Liver (tissue), 9 donors: ENCODE results near the gene SPATS2. TPM values are rescaled to one million over a fixed set of nuclear protein-coding genes. Genes with fewer than 3 reads are reported as not detected.

Experiments
- DNase-seq: peaks from one replicate; pipeline ENCODE4 v3.0.0-alpha.2; 2017; ENCODE audit warnings: low spot score
- H3K27ac ChIP-seq, 2 donors: one replicate each; pipeline ENCODE4 v1.7.0; 2013; ENCODE audit warnings: inconsistent platforms in 2 of 2, low read length in 2 of 2, control low read depth in 1 of 2, low read depth in 1 of 2, mild to moderate bottlenecking in 1 of 2
- H3K27me3 ChIP-seq, 4 donors: one replicate each; pipeline versions ENCODE4 v1.6.1 to v1.7.0; 2013; ENCODE audit warnings: low read length in 3 of 4, inconsistent platforms in 1 of 4, mild to moderate bottlenecking in 1 of 4, moderate library complexity in 1 of 4; ENCODE audit not compliant: control insufficient read depth in 4 of 4, insufficient read depth in 4 of 4
- H3K36me3 ChIP-seq, 4 donors: one replicate each; pipeline versions ENCODE4 v1.6.1 to v1.7.0; 2013; ENCODE audit warnings: low read length in 3 of 4, mild to moderate bottlenecking in 3 of 4, low read depth in 1 of 4, moderate library complexity in 1 of 4; ENCODE audit not compliant: control insufficient read depth in 4 of 4, insufficient read depth in 3 of 4
- H3K4me1 ChIP-seq, 4 donors: one replicate each; pipeline versions ENCODE4 v1.6.1 to v1.7.0; 2013; ENCODE audit warnings: low read length in 3 of 4, mild to moderate bottlenecking in 3 of 4, moderate library complexity in 1 of 4; ENCODE audit not compliant: control insufficient read depth in 4 of 4, insufficient read depth in 4 of 4
- H3K4me3 ChIP-seq, 3 donors: one replicate each; pipeline versions ENCODE4 v1.6.1 to v1.7.0; 2013; ENCODE audit warnings: low read length in 3 of 3, control low read depth in 1 of 3, low read depth in 1 of 3, mild to moderate bottlenecking in 1 of 3
- H3K9ac ChIP-seq, 2 donors: one replicate each; pipeline ENCODE4 v1.7.0; 2013; ENCODE audit warnings: low read length in 2 of 2, mild to moderate bottlenecking in 2 of 2, moderate library complexity in 2 of 2, control low read depth in 1 of 2, low read depth in 1 of 2
- H3K9me3 ChIP-seq, 4 donors: one replicate each; pipeline versions ENCODE4 v1.6.1 to v1.7.0; 2013; ENCODE audit warnings: low read length in 3 of 4; ENCODE audit not compliant: control insufficient read depth in 4 of 4
- EGR1 ChIP-seq, 2 donors: IDR thresholded peaks; 2 replicates each; pipeline ENCODE4 v1.6.1; 2016 to 2018; ENCODE audit warnings: antibody characterized with exemption in 2 of 2, low read depth in 2 of 2
- FOXA1 ChIP-seq: IDR thresholded peaks from 2 replicates; pipeline ENCODE4 v1.6.1; 2016; ENCODE audit warnings: antibody characterized with exemption
- FOXA2 ChIP-seq: IDR thresholded peaks from 2 replicates; pipeline ENCODE4 v1.6.1; 2016; ENCODE audit warnings: antibody characterized with exemption
- GABPA ChIP-seq, 2 donors: IDR thresholded peaks in 1 of 2; conservative IDR thresholded peaks in 1 of 2; 2 replicates each; pipeline ENCODE4 v1.6.1; 2016; ENCODE audit warnings: antibody characterized with exemption in 2 of 2, mild to moderate bottlenecking in 1 of 2, moderate library complexity in 1 of 2
- HNF4A ChIP-seq, 2 donors: conservative IDR thresholded peaks; 2 replicates each; pipeline ENCODE4 v1.6.1; 2016; ENCODE audit warnings: antibody characterized with exemption in 2 of 2, mild to moderate bottlenecking in 2 of 2
- HNF4G ChIP-seq: IDR thresholded peaks from 2 replicates; pipeline ENCODE4 v1.6.1; 2016; ENCODE audit warnings: antibody characterized with exemption
- JUND ChIP-seq, 2 donors: IDR thresholded peaks; 2 replicates each; pipeline ENCODE4 v1.6.1; 2016; ENCODE audit warnings: antibody characterized with exemption in 2 of 2
- NR2F2 ChIP-seq: IDR thresholded peaks from 2 replicates; pipeline ENCODE4 v1.6.1; 2016; ENCODE audit warnings: antibody characterized with exemption
- RAD21 ChIP-seq, 2 donors: IDR thresholded peaks; 2 replicates each; pipeline ENCODE4 v1.6.1; 2016; ENCODE audit warnings: antibody characterized with exemption in 2 of 2, mild to moderate bottlenecking in 2 of 2
- RXRA ChIP-seq, 2 donors: IDR thresholded peaks; 2 replicates each; pipeline ENCODE4 v1.6.1; 2017 to 2018; ENCODE audit warnings: antibody characterized with exemption in 2 of 2, mild to moderate bottlenecking in 1 of 2
- SP1 ChIP-seq: IDR thresholded peaks from 2 replicates; pipeline ENCODE4 v1.6.1; 2018; ENCODE audit warnings: antibody characterized with exemption, mild to moderate bottlenecking
- TAF1 ChIP-seq: conservative IDR thresholded peaks from 2 replicates; pipeline ENCODE4 v1.6.1; 2016; ENCODE audit warnings: antibody characterized with exemption, mild to moderate bottlenecking
- YY1 ChIP-seq: IDR thresholded peaks from 2 replicates; pipeline ENCODE4 v1.6.1; 2016; ENCODE audit warnings: antibody characterized with exemption, mild to moderate bottlenecking
- WGBS: extraction: QIAGEN DNeasy Blood & Tissue Kit; methylation state at CpG from one replicate; pipeline ENCODE4 v1.1.7; 2013; 5-methylcytosine and 5-hydroxymethylcytosine counted together
- polyA plus RNA-seq, 2 donors: library from polyadenylated mRNA; stranded (reverse) in 1 of 2; unstranded in 1 of 2; fragments of 200-250 nt in 1 of 2; fragments of >200 nt in 1 of 2; fragmentation: Nextera tagmentation in 1 of 2; extraction: Ambion mirVana in 1 of 2; gene quantifications; one replicate each; pipeline versions ENCODE4 v1.2.1 to v1.2.3, GENCODE V29; 2013 to 2015
- total RNA-seq, 2 donors: library from RNA; depleted of rRNA; stranded (reverse); fragments of >200 nt; gene quantifications; one replicate each; pipeline ENCODE4 v1.2.3, GENCODE V29; 2014
- TF ChIP-seq, protein P1 (sequence below): fragments of 150-350 bp; IDR thresholded peaks from 2 replicates; pipeline ENCODE4 v1.5.1; 2017; ENCODE audit warnings: improper control_type of control experiment, low read depth, low read length; ENCODE audit not compliant: missing input control
- TF ChIP-seq, protein P2 (sequence below): IDR thresholded peaks from 2 replicates; pipeline ENCODE4 v1.6.1; 2016; ENCODE audit warnings: antibody characterized with exemption
- TF ChIP-seq, protein P3 (sequence below): IDR thresholded peaks from 2 replicates; pipeline ENCODE4 v1.6.1; 2016; ENCODE audit warnings: antibody characterized with exemption, mild to moderate bottlenecking
- TF ChIP-seq, protein P4 (sequence below): IDR thresholded peaks from 2 replicates; pipeline ENCODE4 v1.6.1; 2016; ENCODE audit warnings: antibody characterized with exemption
- TF ChIP-seq, protein P5 (sequence below): IDR thresholded peaks from 2 replicates; pipeline ENCODE4 v1.6.1; 2016; ENCODE audit warnings: antibody characterized with exemption
- donor health status: healthy.
- donor health status: healthy.
- donor health status: healthy.
- donor health status: healthy.
- donor health status: healthy.

The SPATS2 gene
- total and polyA plus RNA-seq, 4 donors: 2.4 to 5.2 (median 4.5) TPM

DNA sequence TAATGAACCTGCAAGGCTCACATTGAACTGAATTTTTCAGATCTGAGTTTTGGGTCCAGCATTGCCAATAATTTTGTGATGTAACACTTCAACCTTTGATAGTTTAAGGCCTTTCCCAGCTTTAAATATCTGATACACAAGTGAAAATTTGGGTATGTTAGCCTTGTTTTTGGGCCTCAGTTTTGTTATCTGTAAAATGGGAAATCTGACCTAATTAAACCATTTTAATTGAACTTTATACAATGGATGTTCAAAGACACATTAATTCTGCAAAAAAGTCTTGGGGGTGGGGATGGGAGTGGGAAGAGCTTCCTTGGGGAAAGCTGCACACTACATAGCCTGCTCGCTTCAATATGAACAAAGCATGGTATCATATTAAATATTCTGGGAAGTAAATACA is 5.2 kb upstream of the SPATS2 start:
- H3K27ac ChIP-seq: no peak overlapping the region
- no peaks in the 10 kb centered on the region for H3K27me3 ChIP-seq
- no peak for DNase-seq
- H3K4me1 ChIP-seq: peaks cover 0 to 7% (median 4%) of the 10 kb centered on the region in 4 donors
- no peak overlapping the region for H3K9ac ChIP-seq
- H3K36me3 ChIP-seq: no peaks in the 10 kb centered on the region
- no peak overlapping the region for H3K4me3 ChIP-seq
- TF ChIP-seq YY1: no peak
- no peak for TF ChIP-seq JUND (IDR thresholded peaks at IDR 0.05)
- no peak for TF ChIP-seq SP1
- no peaks in the 10 kb centered on the region for H3K9me3 ChIP-seq
- 99% methylated on average over 1 of the region's 1 CpG for WGBS

DNA sequence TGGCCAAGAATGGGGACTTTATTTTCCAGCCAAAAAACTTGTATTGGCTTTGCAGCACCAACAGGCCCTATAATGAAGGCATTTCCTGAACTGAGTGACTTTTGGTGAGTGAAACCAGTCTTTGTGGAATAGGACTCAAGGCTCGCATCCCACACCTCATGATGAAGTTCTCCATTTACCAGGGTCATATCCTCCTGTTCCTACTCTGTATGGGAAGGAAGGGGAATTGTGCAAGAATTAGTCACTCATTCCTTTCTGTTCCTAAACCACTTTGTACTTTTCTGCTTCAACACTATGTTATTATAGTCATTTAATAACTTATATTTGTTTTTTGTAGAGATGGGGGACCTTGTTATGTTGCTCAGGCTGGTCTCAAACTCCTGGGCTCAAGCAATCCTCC is 2.3 kb upstream of the SPATS2 start:
- H3K4me1 ChIP-seq: peaks cover 2 to 15% (median 5%) of the 10 kb centered on the region in 4 donors
- no peak overlapping the region for H3K27ac ChIP-seq
- DNase-seq: no peak
- H3K9me3 ChIP-seq: no peaks in the 10 kb centered on the region
- H3K36me3 ChIP-seq: no peaks in the 10 kb centered on the region
- WGBS: 79% methylated on average over 1 of the region's 1 CpG
- H3K4me3 ChIP-seq: no peak overlapping the region
- no peaks in the 10 kb centered on the region for H3K27me3 ChIP-seq
- TF ChIP-seq HNF4G: no peak
- no peak for TF ChIP-seq RXRA (IDR thresholded peaks at IDR 0.05)
- TF ChIP-seq HNF4A (conservative IDR thresholded peaks at IDR 0.05): no peak
- no peak for TF ChIP-seq NR2F2
- TF ChIP-seq, protein P1, sequence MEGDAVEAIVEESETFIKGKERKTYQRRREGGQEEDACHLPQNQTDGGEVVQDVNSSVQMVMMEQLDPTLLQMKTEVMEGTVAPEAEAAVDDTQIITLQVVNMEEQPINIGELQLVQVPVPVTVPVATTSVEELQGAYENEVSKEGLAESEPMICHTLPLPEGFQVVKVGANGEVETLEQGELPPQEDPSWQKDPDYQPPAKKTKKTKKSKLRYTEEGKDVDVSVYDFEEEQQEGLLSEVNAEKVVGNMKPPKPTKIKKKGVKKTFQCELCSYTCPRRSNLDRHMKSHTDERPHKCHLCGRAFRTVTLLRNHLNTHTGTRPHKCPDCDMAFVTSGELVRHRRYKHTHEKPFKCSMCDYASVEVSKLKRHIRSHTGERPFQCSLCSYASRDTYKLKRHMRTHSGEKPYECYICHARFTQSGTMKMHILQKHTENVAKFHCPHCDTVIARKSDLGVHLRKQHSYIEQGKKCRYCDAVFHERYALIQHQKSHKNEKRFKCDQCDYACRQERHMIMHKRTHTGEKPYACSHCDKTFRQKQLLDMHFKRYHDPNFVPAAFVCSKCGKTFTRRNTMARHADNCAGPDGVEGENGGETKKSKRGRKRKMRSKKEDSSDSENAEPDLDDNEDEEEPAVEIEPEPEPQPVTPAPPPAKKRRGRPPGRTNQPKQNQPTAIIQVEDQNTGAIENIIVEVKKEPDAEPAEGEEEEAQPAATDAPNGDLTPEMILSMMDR: no peak
- no peak for TF ChIP-seq RAD21 (IDR thresholded peaks at IDR 0.05)
- no peak for TF ChIP-seq TAF1
- TF ChIP-seq JUND (IDR thresholded peaks at IDR 0.05): no peak
- TF ChIP-seq, protein P2, sequence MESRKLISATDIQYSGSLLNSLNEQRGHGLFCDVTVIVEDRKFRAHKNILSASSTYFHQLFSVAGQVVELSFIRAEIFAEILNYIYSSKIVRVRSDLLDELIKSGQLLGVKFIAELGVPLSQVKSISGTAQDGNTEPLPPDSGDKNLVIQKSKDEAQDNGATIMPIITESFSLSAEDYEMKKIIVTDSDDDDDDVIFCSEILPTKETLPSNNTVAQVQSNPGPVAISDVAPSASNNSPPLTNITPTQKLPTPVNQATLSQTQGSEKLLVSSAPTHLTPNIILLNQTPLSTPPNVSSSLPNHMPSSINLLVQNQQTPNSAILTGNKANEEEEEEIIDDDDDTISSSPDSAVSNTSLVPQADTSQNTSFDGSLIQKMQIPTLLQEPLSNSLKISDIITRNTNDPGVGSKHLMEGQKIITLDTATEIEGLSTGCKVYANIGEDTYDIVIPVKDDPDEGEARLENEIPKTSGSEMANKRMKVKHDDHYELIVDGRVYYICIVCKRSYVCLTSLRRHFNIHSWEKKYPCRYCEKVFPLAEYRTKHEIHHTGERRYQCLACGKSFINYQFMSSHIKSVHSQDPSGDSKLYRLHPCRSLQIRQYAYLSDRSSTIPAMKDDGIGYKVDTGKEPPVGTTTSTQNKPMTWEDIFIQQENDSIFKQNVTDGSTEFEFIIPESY: no peak
- TF ChIP-seq, protein P3, sequence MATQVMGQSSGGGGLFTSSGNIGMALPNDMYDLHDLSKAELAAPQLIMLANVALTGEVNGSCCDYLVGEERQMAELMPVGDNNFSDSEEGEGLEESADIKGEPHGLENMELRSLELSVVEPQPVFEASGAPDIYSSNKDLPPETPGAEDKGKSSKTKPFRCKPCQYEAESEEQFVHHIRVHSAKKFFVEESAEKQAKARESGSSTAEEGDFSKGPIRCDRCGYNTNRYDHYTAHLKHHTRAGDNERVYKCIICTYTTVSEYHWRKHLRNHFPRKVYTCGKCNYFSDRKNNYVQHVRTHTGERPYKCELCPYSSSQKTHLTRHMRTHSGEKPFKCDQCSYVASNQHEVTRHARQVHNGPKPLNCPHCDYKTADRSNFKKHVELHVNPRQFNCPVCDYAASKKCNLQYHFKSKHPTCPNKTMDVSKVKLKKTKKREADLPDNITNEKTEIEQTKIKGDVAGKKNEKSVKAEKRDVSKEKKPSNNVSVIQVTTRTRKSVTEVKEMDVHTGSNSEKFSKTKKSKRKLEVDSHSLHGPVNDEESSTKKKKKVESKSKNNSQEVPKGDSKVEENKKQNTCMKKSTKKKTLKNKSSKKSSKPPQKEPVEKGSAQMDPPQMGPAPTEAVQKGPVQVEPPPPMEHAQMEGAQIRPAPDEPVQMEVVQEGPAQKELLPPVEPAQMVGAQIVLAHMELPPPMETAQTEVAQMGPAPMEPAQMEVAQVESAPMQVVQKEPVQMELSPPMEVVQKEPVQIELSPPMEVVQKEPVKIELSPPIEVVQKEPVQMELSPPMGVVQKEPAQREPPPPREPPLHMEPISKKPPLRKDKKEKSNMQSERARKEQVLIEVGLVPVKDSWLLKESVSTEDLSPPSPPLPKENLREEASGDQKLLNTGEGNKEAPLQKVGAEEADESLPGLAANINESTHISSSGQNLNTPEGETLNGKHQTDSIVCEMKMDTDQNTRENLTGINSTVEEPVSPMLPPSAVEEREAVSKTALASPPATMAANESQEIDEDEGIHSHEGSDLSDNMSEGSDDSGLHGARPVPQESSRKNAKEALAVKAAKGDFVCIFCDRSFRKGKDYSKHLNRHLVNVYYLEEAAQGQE: no peak
- no peak for TF ChIP-seq SP1
- TF ChIP-seq GABPA (IDR thresholded peaks at IDR 0.05 in 1 of 2, conservative IDR thresholded peaks at IDR 0.05 in 1 of 2): no peak
- TF ChIP-seq, protein P4, sequence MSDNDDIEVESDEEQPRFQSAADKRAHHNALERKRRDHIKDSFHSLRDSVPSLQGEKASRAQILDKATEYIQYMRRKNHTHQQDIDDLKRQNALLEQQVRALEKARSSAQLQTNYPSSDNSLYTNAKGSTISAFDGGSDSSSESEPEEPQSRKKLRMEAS: no peak
- TF ChIP-seq YY1: no peak
- TF ChIP-seq EGR1 (IDR thresholded peaks at IDR 0.05; ENCODE audit: low read depth in 2 of 2): no peak
- TF ChIP-seq, protein P5, sequence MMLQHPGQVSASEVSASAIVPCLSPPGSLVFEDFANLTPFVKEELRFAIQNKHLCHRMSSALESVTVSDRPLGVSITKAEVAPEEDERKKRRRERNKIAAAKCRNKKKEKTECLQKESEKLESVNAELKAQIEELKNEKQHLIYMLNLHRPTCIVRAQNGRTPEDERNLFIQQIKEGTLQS: no peak
- no peak for TF ChIP-seq FOXA2
- no peak for TF ChIP-seq FOXA1
- H3K9ac ChIP-seq: no peak overlapping the region
